Activated CD4-positive, alpha-beta T cell treated with anti-CD3 and anti-CD28 coated beads, Interleukin-2, amount 10 ng/mL, durations not matched to agents 7 days and 5 days (primary cell): ENCODE results near the gene CARD10. TPM values are rescaled to one million over a fixed set of nuclear protein-coding genes. Genes with fewer than 3 reads are reported as not detected.
A peak's percentile ranks its signal among the peaks of the same experiment; 100 is the strongest.
"Not testable (repeated sequence)": the region's sequence is repeated elsewhere in the genome, so short reads cannot be mapped to it uniquely, and the experiment has no call there.

Experiments used
- CTCF ChIA-PET: fragments of 350-600 bp; sonication (Branson Sonifier 250); formaldehyde crosslinking; loops from one replicate; lab custom pipeline; 2021; ENCODE audit warnings: antibody characterized with exemption; lab: Charles Lee
- POLR2A ChIA-PET: fragments of 350-600 bp; sonication (Branson Sonifier 250); formaldehyde crosslinking; loops from one replicate; lab custom pipeline; 2021; ENCODE audit warnings: antibody characterized with exemption; lab: Charles Lee
- DNase-seq: peaks from one replicate; pipeline ENCODE4 v3.0.0-alpha.2; 2020
- H3K27ac Mint-ChIP-seq: one replicate; pipeline ENCODE4 v1.8.0; 2021; ENCODE audit warnings: mild to moderate bottlenecking, moderate library complexity, mixed read lengths
- H3K27me3 Mint-ChIP-seq: one replicate; pipeline ENCODE4 v1.8.0; 2021; ENCODE audit warnings: mixed read lengths
- H3K36me3 Mint-ChIP-seq: one replicate; pipeline ENCODE4 v1.8.0; 2021; ENCODE audit warnings: low read depth, mixed read lengths
- H3K4me1 Mint-ChIP-seq: one replicate; pipeline ENCODE4 v1.8.0; 2021; ENCODE audit warnings: mixed read lengths
- H3K4me3 Mint-ChIP-seq: one replicate; pipeline ENCODE4 v1.8.0; 2021; ENCODE audit warnings: mild to moderate bottlenecking, moderate library complexity, mixed read lengths
- H3K9me3 Mint-ChIP-seq: one replicate; pipeline ENCODE4 v1.8.0; 2021; ENCODE audit warnings: mixed read lengths
- total RNA-seq, 2 experiments: library from RNA; stranded (reverse); gene quantifications; one replicate each; pipeline ENCODE4 v1.2.3, GENCODE V29; 2021

Gene CARD10
- total RNA-seq, 2 experiments from 2014 or later: not detected

DNA sequence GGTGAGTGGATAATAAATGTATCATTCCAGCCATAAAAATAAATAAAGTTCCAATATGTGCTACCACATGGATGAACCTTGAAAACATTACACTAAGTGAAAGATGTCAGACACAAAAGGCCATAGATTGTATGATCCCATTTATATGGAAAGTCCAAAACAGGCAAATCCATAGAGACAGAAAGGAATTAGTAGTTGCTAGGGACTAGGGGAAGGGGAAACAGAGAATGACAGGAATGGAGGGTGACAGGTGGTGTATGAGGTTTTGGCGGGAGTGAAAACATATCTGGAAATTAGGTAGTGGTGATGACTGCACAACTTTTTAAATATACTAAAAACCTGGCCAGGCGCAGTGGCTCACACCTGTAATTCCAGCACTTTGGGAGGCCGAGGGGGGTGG is 15.2 kb upstream of the CARD10 start:
- no peaks in the 10 kb centered on the region for H3K9me3 Mint-ChIP-seq
- H3K4me1 Mint-ChIP-seq: peaks cover 38% of the 10 kb centered on the region
- DNase-seq: no peak
- no peak overlapping the region for H3K4me3 Mint-ChIP-seq
- ChIA-PET CTCF (interaction anchor here (1.8 kb wide), 1 partner anchor 33 kb away, joined by 7 read pairs; no protein-coding TSS in a partner anchor), POLR2A (no interaction called here)
- peaks cover 12% of the 10 kb centered on the region for H3K27me3 Mint-ChIP-seq
- no peak overlapping the region for H3K27ac Mint-ChIP-seq
- H3K36me3 Mint-ChIP-seq: peaks cover 1% of the 10 kb centered on the region

DNA sequence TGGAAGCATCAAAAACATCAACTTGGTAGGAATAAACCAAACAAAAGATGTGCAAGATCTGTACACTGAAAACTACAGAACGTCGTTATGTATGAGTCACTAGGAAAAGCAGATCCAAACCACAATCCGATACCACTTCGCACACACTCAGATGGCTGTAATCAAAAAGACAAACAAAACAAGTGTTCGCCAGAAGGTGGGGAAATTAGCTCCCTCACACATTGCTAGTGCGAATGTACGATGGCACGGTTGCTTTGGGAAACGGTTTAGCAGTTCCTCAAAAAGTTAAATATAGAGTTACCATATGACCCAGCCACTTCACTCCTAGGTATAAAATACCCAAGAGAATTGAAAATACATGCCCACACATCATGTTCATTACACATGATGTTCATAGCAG is 14.8 kb upstream of the CARD10 start:
- H3K9me3 Mint-ChIP-seq: no peaks in the 10 kb centered on the region
- H3K4me3 Mint-ChIP-seq: no peak overlapping the region
- no peak for DNase-seq
- CTCF ChIA-PET: interaction anchor here (1.0 to 1.8 kb wide), 2 partner anchors 9 to 33 kb away, joined by 3 to 7 read pairs; no protein-coding TSS in a partner anchor
- H3K27me3 Mint-ChIP-seq: peaks cover 12% of the 10 kb centered on the region
- peaks cover 1% of the 10 kb centered on the region for H3K36me3 Mint-ChIP-seq
- H3K27ac Mint-ChIP-seq: no peak overlapping the region
- peaks cover 35% of the 10 kb centered on the region for H3K4me1 Mint-ChIP-seq
- POLR2A ChIA-PET: no interaction called here

GRCh38 chr22:37529652-37530345 is 10.6 kb upstream of the CARD10 start:
- DNase-seq: peak; percentile 24

GRCh38 chr22:37527952-37528351 is 8.7 kb upstream of the CARD10 start:
- CTCF ChIA-PET: interaction anchor here (0.5 to 2.6 kb wide), 3 partner anchors 11 to 79 kb away, joined by 4 to 12 read pairs (median 4); no protein-coding TSS in a partner anchor
- H3K27me3 Mint-ChIP-seq: peaks cover 19% of the 10 kb centered on the region
- DNase-seq, H3K4me3 Mint-ChIP-seq, H3K36me3 Mint-ChIP-seq, H3K9me3 Mint-ChIP-seq, POLR2A ChIA-PET, H3K4me1 Mint-ChIP-seq, H3K27ac Mint-ChIP-seq: not testable (repeated sequence)

More at GRCh38 chr22:37529652-37530345, 10.6 kb upstream of the CARD10 start:
- CTCF ChIA-PET: interaction anchor here (0.6 to 4.1 kb wide), 7 partner anchors 15 to 252 kb away, joined by 3 to 15 read pairs (median 3); no protein-coding TSS in a partner anchor
- Mint-ChIP-seq H3K9me3 (no peaks in the 10 kb centered on the region), H3K36me3 (peaks cover 1% of the 10 kb centered on the region), H3K27me3 (peaks cover 14% of the 10 kb centered on the region), H3K4me3 (no peak overlapping the region), H3K27ac (no peak overlapping the region), H3K4me1 (peaks cover 22% of the 10 kb centered on the region)
- POLR2A ChIA-PET: no interaction called here

DNA sequence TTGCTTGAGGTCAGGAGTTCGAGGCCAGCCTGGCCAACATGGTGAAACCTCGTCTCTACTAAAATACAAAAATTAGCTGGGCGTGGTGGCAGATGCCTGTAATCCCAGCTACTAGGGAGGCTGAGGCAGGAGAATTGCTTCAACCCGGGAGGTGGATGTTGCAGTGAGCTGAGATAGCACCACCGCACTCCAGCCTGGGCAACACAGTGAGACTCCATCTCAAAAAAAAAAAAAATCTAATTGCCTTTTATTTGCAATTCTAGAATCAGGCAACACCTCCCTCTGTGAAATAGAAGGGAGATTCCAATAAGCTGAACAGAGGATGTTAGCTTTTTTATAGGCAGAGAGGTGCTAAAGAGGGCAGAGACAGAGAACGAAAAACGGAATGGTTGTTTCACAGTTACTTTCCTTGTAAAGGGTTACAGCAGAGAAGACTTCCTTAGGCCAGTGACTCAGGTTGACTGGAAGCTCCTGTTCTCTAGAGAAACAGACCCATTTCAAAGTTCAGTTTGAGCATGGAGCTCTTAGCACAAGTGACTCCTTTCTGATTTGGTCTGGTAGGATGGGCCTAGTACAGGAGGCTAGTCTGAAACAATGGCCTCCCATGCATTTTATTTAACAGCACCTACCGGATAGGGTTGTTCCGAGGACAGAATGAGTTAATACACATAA is 8.0 kb upstream of the CARD10 start:
- peaks cover 26% of the 10 kb centered on the region for H3K27me3 Mint-ChIP-seq
- H3K4me1 Mint-ChIP-seq, H3K9me3 Mint-ChIP-seq, DNase-seq, H3K36me3 Mint-ChIP-seq, H3K4me3 Mint-ChIP-seq, POLR2A ChIA-PET, H3K27ac Mint-ChIP-seq: not testable (repeated sequence)
- CTCF ChIA-PET: interaction anchor here (0.6 to 2.6 kb wide), 5 partner anchors 12 to 437 kb away, joined by 3 to 12 read pairs (median 4); no protein-coding TSS in a partner anchor

DNA sequence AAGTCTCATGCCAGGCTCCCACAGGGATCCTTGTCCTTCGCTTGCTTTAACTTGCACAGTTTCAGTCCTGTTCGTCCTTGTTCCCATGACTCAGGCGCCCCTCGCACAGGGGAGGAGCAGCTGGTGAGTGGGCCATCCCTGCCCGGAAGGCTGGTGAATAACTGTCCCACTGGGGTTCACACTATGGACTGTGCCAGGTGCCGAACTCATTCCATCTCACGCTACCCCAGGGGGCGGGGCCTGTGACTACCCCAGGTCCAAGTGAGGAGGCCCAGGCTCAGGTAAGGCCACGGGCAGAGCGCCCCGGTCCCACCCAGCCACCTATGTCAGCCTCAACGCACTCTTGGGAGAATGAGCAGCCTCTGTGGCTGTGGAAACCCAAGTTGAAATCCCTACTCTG is 7.2 kb upstream of the CARD10 start:
- H3K9me3 Mint-ChIP-seq: no peaks in the 10 kb centered on the region
- peaks cover 8% of the 10 kb centered on the region for H3K4me1 Mint-ChIP-seq
- no peak for DNase-seq
- H3K27ac Mint-ChIP-seq: no peak overlapping the region
- ChIA-PET POLR2A (no interaction called here), CTCF (no interaction called here)
- H3K4me3 Mint-ChIP-seq: no peak overlapping the region
- peaks cover under 1% of the 10 kb centered on the region for H3K36me3 Mint-ChIP-seq
- peaks cover 32% of the 10 kb centered on the region for H3K27me3 Mint-ChIP-seq

GRCh38 chr22:37525746-37526350 is 6.6 kb upstream of the CARD10 start:
- no peaks in the 10 kb centered on the region for H3K36me3 Mint-ChIP-seq
- no peak overlapping the region for H3K27ac Mint-ChIP-seq
- CTCF ChIA-PET: no interaction called here

DNA sequence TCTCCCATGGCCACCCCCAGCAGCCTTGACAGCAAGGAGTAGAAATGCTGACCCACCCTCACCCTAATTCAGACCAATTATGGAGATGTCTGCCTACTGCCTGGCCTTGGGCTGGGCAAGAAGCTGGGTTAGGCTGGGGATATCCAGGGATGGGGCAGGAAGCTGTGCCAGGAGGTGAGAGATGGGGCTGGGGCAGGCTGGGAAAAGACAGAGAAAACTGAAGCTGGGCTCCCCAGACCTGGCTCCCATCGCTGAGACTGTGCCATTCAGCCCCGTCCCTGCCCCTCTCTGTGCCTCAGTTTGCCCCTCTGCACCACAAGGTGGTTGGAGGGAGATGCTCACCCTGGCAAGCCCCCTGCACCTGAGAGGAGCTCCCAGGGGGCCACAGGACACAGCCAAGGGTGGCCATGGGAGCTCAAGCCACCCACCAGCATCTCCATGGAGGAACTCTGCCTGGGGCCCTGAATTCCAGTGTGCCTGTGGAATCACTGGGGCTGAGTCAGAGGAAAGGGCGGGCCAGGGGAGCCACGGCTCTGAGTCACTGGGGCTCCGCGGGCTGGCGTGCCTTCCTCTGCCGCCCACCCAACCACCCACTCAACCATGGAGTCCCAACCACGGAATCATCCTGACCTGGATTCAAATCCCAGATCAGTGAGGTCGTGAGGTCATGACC is 6.0 kb upstream of the CARD10 start:
- no peak overlapping the region for H3K4me3 Mint-ChIP-seq
- no peak overlapping the region for H3K27ac Mint-ChIP-seq
- H3K9me3 Mint-ChIP-seq: no peaks in the 10 kb centered on the region
- ChIA-PET POLR2A (no interaction called here), CTCF (interaction anchor here (0.6 to 1.6 kb wide), 2 partner anchors 13 to 75 kb away, joined by 3 to 6 read pairs; no protein-coding TSS in a partner anchor)
- peaks cover 38% of the 10 kb centered on the region for H3K27me3 Mint-ChIP-seq
- H3K4me1 Mint-ChIP-seq: peaks cover 7% of the 10 kb centered on the region
- DNase-seq: no peak
- no peaks in the 10 kb centered on the region for H3K36me3 Mint-ChIP-seq

More at GRCh38 chr22:37525746-37526350, 6.6 kb upstream of the CARD10 start:
- Mint-ChIP-seq H3K27me3 (peaks cover 34% of the 10 kb centered on the region), H3K9me3 (no peaks in the 10 kb centered on the region), H3K4me3 (no peak overlapping the region), H3K4me1 (peaks cover 7% of the 10 kb centered on the region)
- no peak for DNase-seq
- POLR2A ChIA-PET: no interaction called here

- Mint-ChIP-seq H3K4me1 (peaks cover 9% of the 10 kb centered on the region), H3K27ac (no peak overlapping the region), H3K4me3 (no peak overlapping the region), H3K27me3 (peaks cover 55% of the 10 kb centered on the region), H3K36me3 (no peaks in the 10 kb centered on the region), H3K9me3 (no peaks in the 10 kb centered on the region)
- DNase-seq: no peak
- POLR2A ChIA-PET: no interaction called here
- CTCF ChIA-PET: interaction anchor here (0.6 to 1.3 kb wide), 3 partner anchors 12 to 70 kb away, joined by 3 to 5 read pairs (median 3); no protein-coding TSS in a partner anchor
These were observed 3.3 kb upstream of the CARD10 start for GRCh38 chr22:37522482-37522881.

GRCh38 chr22:37521236-37521739 is 2.1 kb upstream of the CARD10 start:
- H3K27me3 Mint-ChIP-seq: peaks cover 61% of the 10 kb centered on the region
- ChIA-PET POLR2A (interaction anchor here (0.7 kb wide), 1 partner anchor 142 kb away, joined by 3 read pairs; no protein-coding TSS in a partner anchor), CTCF (interaction anchor here (0.7 to 1.6 kb wide), 2 partner anchors 16 to 17 kb away, joined by 3 to 4 read pairs; no protein-coding TSS in a partner anchor)
- no peak overlapping the region for H3K4me3 Mint-ChIP-seq
- DNase-seq: no peak
- H3K9me3 Mint-ChIP-seq: no peaks in the 10 kb centered on the region
- peaks cover 9% of the 10 kb centered on the region for H3K4me1 Mint-ChIP-seq
- H3K27ac Mint-ChIP-seq: no peak overlapping the region
- H3K36me3 Mint-ChIP-seq: no peaks in the 10 kb centered on the region

- Mint-ChIP-seq H3K36me3 (no peaks in the 10 kb centered on the region), H3K27me3 (peaks cover 63% of the 10 kb centered on the region), H3K9me3 (no peaks in the 10 kb centered on the region), H3K4me1 (peaks cover 9% of the 10 kb centered on the region), H3K4me3 (no peak overlapping the region), H3K27ac (no peak overlapping the region)
- ChIA-PET CTCF (interaction anchor here (1.6 kb wide), 1 partner anchor 18 kb away, joined by 3 read pairs; no protein-coding TSS in a partner anchor), POLR2A (interaction anchor here (0.7 kb wide), 1 partner anchor 142 kb away, joined by 3 read pairs; no protein-coding TSS in a partner anchor)
- no peak for DNase-seq
These were observed 1.6 kb upstream of the CARD10 start for GRCh38 chr22:37520776-37521191.
